Common myeloid progenitor, CD34-positive (primary cell): Measurements from ENCODE around the gene MBD3.
A peak's percentile ranks its signal among the peaks of the same experiment; 100 is the strongest.

Experiments used
- CTCF ChIA-PET: fragments of 350-600 bp; sonication (Branson Sonifier 250); formaldehyde crosslinking; loops from one replicate; lab custom pipeline; 2021; ENCODE audit warnings: antibody characterized with exemption; lab: Charles Lee
- POLR2A ChIA-PET: fragments of 350-600 bp; sonication (Branson Sonifier 250); formaldehyde crosslinking; loops from one replicate; lab custom pipeline; 2021; ENCODE audit warnings: antibody characterized with exemption; lab: Charles Lee
- DNase-seq, 3 donors: peaks; one replicate each; pipeline versions ENCODE4 v3.0.0 to v3.0.0-alpha.2; 2013
- H3K27ac ChIP-seq, 2 experiments: 1 replicate in 1 of 2; 2 replicates in 1 of 2; pipeline ENCODE4 v1.7.0; 2013; ENCODE audit warnings: inconsistent platforms in 2 of 2, low read length in 2 of 2, mild to moderate bottlenecking in 2 of 2, low read depth in 1 of 2, moderate library complexity in 1 of 2; ENCODE audit not compliant: severe bottlenecking in 2 of 2, insufficient read depth in 1 of 2, poor library complexity in 1 of 2
- H3K27me3 ChIP-seq, 5 experiments: replicated peaks in 2 of 5; 1 replicate in 3 of 5; 2 replicates in 2 of 5; pipeline versions ENCODE4 v1.6.1 to v1.7.0; 2013; ENCODE audit warnings: low read length in 4 of 5, mild to moderate bottlenecking in 2 of 5, moderate library complexity in 2 of 5, inconsistent platforms in 1 of 5; ENCODE audit not compliant: insufficient read depth in 5 of 5, control insufficient read depth in 4 of 5
- H3K36me3 ChIP-seq, 4 experiments: 1 replicate in 2 of 4; 2 replicates in 2 of 4; pipeline versions ENCODE4 v1.6.1 to v1.7.0; 2013; ENCODE audit warnings: low read length in 3 of 4, control low read depth in 1 of 4, mild to moderate bottlenecking in 1 of 4; ENCODE audit not compliant: control insufficient read depth in 4 of 4, insufficient read depth in 4 of 4
- H3K4me1 ChIP-seq, 4 experiments: 1 replicate in 3 of 4; 2 replicates in 1 of 4; pipeline versions ENCODE4 v1.6.1 to v1.7.1; 2013; ENCODE audit warnings: low read length in 3 of 4, mild to moderate bottlenecking in 3 of 4, control low read depth in 1 of 4, inconsistent platforms in 1 of 4, moderate library complexity in 1 of 4; ENCODE audit not compliant: control insufficient read depth in 4 of 4, insufficient read depth in 4 of 4; ENCODE audit errors: control extremely low read depth in 1 of 4
- H3K4me3 ChIP-seq, 7 experiments: 1 replicate in 4 of 7; 2 replicates in 3 of 7; pipeline versions ENCODE4 v1.5.1 to v1.7.0; 2013; ENCODE audit warnings: mild to moderate bottlenecking in 7 of 7, low read length in 6 of 7, moderate library complexity in 6 of 7, inconsistent platforms in 2 of 7, low read depth in 2 of 7, control low read depth in 1 of 7; ENCODE audit not compliant: insufficient read depth in 4 of 7, control insufficient read depth in 1 of 7; ENCODE audit errors: extremely low read depth in 1 of 7
- H3K9me3 ChIP-seq, 5 experiments: 1 replicate in 4 of 5; 2 replicates in 1 of 5; pipeline versions ENCODE4 v1.6.1 to v1.7.1; 2013; ENCODE audit warnings: low read length in 4 of 5, mild to moderate bottlenecking in 2 of 5, inconsistent platforms in 1 of 5, low read depth in 1 of 5, moderate library complexity in 1 of 5; ENCODE audit not compliant: control insufficient read depth in 4 of 5, insufficient read depth in 2 of 5; ENCODE audit errors: control extremely low read depth in 1 of 5
- WGBS: methylation state at CpG from one replicate; pipeline ENCODE4 v1.1.5; 2013; ENCODE audit not compliant: insufficient coverage; 5-methylcytosine and 5-hydroxymethylcytosine counted together

MBD3 gene

DNA sequence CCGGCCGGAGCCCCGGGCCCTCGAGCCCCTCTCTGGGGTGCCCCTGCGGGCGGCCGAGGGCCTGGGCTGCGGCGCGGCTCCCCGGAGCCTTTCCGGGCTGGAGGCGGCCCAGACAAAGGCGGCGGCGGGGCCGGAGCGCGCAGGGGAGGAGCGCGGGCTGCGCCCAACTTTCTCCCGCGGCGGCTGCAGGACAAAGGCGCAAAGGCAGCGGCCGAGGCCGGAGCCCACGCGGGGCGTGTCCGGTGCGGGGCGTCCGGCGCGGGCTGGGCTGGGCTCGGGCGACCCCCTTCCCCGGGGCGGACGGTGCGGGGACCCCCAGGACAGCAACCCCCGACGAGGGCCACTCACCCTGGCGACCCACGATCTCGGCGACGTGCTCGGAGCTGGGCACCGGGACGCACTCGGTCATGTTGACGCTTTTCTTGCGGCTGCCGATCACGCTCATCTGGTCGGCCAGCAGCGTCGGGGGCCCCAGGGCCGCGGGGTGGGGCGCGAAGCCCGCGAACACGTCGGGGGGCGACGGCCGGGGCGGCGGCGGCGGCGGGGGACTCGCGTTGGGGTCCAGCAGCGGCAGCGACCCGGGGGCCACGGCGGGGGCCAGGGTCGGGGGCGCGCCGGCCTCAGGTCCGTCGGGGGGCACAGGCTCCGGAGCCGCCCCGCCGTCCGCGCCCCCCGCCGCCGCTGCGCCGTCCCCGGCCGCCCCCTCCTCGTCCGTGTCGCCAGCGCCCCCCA is 25.4 kb downstream of the MBD3 start:
- Histone ChIP-seq H3K4me1 (peaks cover 0 to 14% (median 6%) of the 10 kb centered on the region in 4 experiments), H3K4me3 (peak overlapping the region in 4 of 7 experiments; percentile 42 to 54 (median 50)), H3K9me3 (peaks cover 0 to 1% (median 0%) of the 10 kb centered on the region in 5 experiments), H3K36me3 (no peaks in the 10 kb centered on the region), H3K27me3 (peaks cover 0 to 22% (median 5%) of the 10 kb centered on the region in 5 experiments), H3K27ac (no peak overlapping the region)
- WGBS, result 1% methylated on average over 97 of the region's 108 CpGs
- CTCF ChIA-PET, result no interaction called here
- DNase-seq, result peak in 1 of 3 donors; percentile 17
- POLR2A ChIA-PET, result no interaction called here

DNA sequence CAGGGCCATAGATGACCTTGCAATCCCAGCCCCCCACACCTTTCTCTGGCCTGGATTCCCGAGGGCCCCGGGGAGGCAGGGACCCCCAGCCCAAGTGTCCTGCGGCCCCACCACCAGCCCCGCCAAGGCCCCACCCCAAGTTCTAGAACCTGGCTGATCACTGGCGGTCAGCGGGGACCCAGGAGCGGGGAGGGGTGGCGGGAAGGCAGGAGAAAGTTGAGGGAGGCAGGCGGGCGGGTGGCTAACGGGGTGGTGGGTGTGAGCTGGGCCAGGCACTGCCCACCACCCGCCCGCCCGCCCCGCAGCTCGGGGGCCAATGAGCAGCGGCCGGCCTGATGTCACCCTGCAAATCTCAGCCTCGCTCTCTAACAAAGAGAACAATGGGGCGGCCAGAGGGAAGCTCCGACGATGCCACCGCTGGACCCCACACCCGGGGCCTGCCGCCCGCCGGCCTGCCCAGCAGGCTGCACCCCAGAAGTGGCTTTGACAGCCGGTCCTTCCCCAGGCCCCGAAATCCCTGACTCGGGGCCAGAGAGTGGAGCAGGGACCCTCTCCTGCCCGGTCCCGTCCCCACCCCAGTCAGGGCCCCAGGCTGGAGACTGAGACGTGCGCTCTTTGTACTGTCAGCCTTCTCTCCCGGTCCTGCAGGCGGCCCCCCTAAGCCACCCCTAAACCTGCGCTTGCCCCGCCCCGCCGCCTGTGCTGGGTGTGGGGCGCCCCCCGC is 26.1 kb downstream of the MBD3 start:
- H3K27ac ChIP-seq, result no peak overlapping the region
- no peak for DNase-seq
- POLR2A ChIA-PET, result no interaction called here
- peak overlapping the region in 5 of 7 experiments; percentile 2 to 54 (median 46) for H3K4me3 ChIP-seq
- H3K4me1 ChIP-seq, result peaks cover 0 to 14% (median 6%) of the 10 kb centered on the region in 4 experiments
- CTCF ChIA-PET, result no interaction called here
- no peaks in the 10 kb centered on the region for H3K36me3 ChIP-seq
- 45% methylated on average over 31 of the region's 42 CpGs for WGBS
- H3K9me3 ChIP-seq, result peaks cover 0 to 1% (median 0%) of the 10 kb centered on the region in 5 experiments
- peaks cover 0 to 22% (median 5%) of the 10 kb centered on the region in 5 experiments for H3K27me3 ChIP-seq

DNA sequence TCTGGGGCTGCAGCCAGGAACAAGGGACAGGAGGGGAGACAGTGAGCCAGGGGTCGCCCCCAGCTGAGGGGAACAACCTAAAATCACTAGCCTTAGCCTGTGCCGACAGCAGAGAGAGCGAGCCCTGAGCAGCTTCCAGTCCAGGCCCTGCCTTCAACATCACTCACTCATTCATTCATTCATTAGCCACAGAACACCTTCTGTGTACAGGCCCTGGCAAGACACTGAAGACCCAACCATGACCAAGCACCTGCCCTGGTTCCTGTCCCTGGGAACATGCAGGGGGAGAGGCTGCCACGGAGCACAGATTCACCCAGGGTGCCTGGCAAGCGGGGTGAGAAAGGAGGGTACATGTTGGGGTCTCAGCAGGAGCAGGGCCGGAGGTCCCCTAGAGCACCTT is 29.4 kb downstream of the MBD3 start:
- peaks cover 0 to 13% (median 12%) of the 10 kb centered on the region in 4 experiments for H3K4me1 ChIP-seq
- POLR2A ChIA-PET, result no interaction called here
- 90% methylated on average over 3 of the region's 6 CpGs for WGBS
- H3K36me3 ChIP-seq, result no peaks in the 10 kb centered on the region
- CTCF ChIA-PET, result interaction anchor here (1.6 kb wide), 1 partner anchor 17 kb away, joined by 6 read pairs; no protein-coding TSS in a partner anchor
- H3K9me3 ChIP-seq, result peaks cover 0 to 1% (median 0%) of the 10 kb centered on the region in 5 experiments
- peaks cover 0 to 20% (median 5%) of the 10 kb centered on the region in 5 experiments for H3K27me3 ChIP-seq
- no peak overlapping the region for H3K4me3 ChIP-seq
- H3K27ac ChIP-seq, result no peak overlapping the region
- DNase-seq, result no peak

DNA sequence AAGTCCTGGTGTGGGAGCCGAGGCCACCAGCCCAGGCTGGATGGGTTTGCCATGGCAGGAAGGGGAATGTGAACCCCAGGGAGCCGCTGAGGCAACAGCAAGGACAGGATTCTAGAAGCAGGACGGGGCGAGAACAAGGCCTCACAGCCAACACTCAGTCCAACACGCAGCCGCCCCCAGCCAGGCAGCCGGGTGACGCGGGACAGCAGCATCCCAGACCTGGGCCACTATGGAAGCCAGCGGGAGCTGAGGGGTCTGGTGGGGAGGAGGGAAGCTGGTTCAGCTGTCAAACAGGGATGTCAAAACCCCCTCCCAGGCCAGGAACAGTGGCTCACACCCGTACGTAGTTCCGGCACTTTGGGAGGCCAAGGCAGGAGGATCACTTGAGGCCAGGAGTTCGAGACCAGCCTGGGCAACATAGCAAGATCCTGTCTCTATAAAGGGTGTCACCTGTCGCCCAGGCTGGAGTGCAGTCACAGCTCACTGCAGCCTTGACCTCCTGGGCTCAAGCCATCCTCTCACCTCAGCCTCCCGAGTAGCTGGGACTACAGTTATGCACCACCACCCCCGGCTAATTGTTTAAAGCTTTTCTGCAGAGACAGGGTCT is 31.3 kb downstream of the MBD3 start:
- WGBS, result 88% methylated on average over 15 of the region's 17 CpGs
- Histone ChIP-seq H3K9me3 (peaks cover 0 to 1% (median 0%) of the 10 kb centered on the region in 5 experiments), H3K4me1 (peaks cover 0 to 8% (median 6%) of the 10 kb centered on the region in 4 experiments), H3K36me3 (no peaks in the 10 kb centered on the region), H3K27ac (no peak overlapping the region), H3K4me3 (no peak overlapping the region), H3K27me3 (peaks cover 0 to 11% (median 3%) of the 10 kb centered on the region in 5 experiments)
- ChIA-PET POLR2A (no interaction called here), CTCF (interaction anchor here (0.9 kb wide), 1 partner anchor 16 kb away, joined by 3 read pairs; no protein-coding TSS in a partner anchor)
- DNase-seq, result no peak

DNA sequence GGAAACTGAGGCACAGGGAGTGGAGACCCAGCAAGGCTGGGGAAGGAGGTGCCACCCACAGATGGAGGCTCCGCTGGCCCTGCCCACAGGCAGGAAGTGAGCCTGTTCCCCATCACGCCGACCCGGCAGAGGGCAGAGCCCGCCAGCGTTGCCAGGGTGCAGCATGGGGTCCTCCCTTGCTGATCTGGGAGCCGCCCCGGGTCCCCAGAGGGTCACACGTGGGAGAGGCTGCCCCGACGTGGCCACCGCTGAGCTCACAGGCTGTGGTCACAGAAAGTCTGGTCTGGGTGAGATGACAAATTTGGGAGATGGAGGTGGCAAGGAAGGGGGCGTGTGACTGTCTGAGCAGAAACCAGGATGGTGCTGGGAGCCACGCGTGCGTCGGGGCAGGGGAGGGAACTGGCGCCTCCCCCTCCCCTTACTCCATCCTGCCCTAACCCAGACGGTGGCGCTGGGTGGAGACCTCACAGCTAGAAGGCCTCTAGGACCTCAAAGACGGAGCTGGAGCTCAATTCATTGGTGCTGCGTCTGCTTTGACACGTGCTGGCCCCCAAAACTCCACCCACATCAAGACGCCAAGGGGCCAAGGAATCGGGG is 32.3 kb downstream of the MBD3 start:
- Histone ChIP-seq H3K27me3 (peaks cover 0 to 1% (median 0%) of the 10 kb centered on the region in 5 experiments), H3K36me3 (no peaks in the 10 kb centered on the region), H3K27ac (no peak overlapping the region), H3K4me3 (no peak overlapping the region), H3K9me3 (peaks cover 0 to 1% (median 0%) of the 10 kb centered on the region in 5 experiments), H3K4me1 (peaks cover 0 to 8% (median 6%) of the 10 kb centered on the region in 4 experiments)
- ChIA-PET CTCF (interaction anchor here (1.6 kb wide), 1 partner anchor 14 kb away, joined by 6 read pairs; no protein-coding TSS in a partner anchor), POLR2A (interaction anchor here (0.6 kb wide), 1 partner anchor 32 kb away, joined by 3 read pairs; the partner anchor contains the start of gene MBD3)
- WGBS, result 38% methylated on average over 17 of the region's 25 CpGs
- DNase-seq, result peak; percentile 23 to 68 (median 62)

DNA sequence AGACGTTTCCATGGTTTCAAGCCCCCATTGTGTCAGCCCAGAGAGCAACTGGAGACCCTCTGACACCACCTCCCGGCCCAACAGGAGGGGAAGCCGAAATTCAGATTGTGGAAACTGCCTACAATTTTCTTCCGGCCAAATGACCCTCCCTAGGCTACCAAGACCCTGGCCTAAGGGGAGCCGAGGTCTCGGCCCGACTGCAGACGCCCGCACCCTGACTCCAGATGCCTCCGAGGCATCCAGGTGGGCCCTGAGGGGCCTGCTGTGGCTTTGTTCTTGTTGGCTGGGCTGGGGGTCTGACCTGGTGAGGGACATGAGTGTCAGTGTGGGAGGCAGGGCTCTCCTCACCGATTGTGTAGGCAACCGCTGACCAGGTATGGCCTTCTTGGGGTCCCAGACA is 34.1 kb downstream of the MBD3 start:
- Histone ChIP-seq H3K4me1 (peaks cover 0 to 8% (median 6%) of the 10 kb centered on the region in 4 experiments), H3K4me3 (no peak overlapping the region), H3K36me3 (no peaks in the 10 kb centered on the region), H3K27ac (no peak overlapping the region), H3K9me3 (no peaks in the 10 kb centered on the region), H3K27me3 (no peaks in the 10 kb centered on the region)
- CTCF ChIA-PET, result interaction anchor here (1.6 kb wide), 1 partner anchor 12 kb away, joined by 6 read pairs; no protein-coding TSS in a partner anchor
- POLR2A ChIA-PET, result no interaction called here
- WGBS, result 97% methylated on average over 11 of the region's 12 CpGs
- no peak for DNase-seq
